LNCAP (cell line): Measurements from ENCODE around the gene SCARB2.

Experiments used
- TF ChIP-seq, protein P1 (sequence below): fragments of 450-650 bp; IDR thresholded peaks from 2 replicates; pipeline ENCODE4 v1.5.1; 2017; ENCODE audit warnings: mild to moderate bottlenecking

SCARB2 gene

DNA sequence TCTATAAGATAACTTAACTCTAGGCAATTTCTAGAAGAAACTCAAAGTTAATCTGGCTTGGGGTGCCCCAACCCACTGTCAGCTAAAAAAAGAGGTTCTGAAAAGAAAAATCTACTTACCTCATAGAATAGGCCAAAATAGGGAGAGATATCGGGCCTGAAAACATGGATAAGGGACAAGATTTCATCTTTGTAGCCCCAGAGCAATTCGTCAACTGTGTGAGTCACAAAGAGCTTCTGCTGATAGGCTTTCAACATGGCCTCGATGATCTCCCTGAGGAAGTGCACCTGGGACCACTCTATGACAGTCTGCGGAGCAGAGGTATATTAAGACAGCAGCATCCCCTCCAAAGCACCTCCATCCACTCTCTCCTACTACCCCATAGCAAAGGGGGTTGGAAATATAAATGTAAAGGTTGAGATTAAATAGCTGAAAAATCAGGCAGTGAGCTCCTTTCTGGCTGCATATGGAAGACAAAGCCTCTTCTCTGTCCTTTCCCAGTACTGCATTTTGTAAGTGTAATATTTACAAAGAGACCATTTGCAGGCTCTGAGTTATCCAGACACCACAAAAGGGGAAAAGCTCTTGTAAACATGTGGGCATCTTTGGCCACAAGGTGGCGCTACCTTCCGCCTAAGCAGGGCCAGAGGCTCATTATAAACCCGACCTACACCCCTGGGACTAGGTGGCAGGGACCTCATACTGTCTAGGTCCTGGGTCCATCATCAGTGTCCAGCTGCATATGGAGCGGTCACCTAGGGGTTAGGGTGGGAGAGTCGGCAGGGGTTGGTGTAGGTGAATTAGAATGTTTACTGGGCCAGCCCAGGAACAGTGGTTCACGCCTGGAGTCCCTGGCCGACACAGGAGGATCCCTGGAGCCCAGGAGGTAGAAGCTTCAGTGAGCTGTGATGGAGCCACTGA, 34.0 kb downstream of the SCARB2 start:
- TF ChIP-seq, protein P1, sequence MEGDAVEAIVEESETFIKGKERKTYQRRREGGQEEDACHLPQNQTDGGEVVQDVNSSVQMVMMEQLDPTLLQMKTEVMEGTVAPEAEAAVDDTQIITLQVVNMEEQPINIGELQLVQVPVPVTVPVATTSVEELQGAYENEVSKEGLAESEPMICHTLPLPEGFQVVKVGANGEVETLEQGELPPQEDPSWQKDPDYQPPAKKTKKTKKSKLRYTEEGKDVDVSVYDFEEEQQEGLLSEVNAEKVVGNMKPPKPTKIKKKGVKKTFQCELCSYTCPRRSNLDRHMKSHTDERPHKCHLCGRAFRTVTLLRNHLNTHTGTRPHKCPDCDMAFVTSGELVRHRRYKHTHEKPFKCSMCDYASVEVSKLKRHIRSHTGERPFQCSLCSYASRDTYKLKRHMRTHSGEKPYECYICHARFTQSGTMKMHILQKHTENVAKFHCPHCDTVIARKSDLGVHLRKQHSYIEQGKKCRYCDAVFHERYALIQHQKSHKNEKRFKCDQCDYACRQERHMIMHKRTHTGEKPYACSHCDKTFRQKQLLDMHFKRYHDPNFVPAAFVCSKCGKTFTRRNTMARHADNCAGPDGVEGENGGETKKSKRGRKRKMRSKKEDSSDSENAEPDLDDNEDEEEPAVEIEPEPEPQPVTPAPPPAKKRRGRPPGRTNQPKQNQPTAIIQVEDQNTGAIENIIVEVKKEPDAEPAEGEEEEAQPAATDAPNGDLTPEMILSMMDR, result peak; percentile 86

GRCh38 chr4:76178296-76178695, 35.3 kb downstream of the SCARB2 start:
- TF ChIP-seq, protein P1, result no peak

DNA sequence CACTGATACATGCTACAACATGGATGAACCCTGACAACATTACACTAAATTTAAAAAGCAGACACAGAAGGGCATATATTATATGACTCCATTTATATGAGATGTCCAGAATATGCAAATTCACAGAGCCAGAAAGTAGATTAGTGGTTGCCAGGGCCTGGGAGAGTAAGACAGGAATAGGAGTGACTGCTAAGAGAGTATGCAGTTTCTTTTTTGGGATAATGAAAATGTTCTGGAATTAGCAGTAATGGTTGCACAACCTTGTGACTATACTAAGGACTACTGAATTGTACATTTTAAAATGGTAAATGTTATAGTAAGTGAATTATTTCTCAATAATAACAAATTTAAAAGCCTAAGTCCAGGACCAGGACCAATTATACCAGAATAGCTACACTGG, 35.9 kb downstream of the SCARB2 start:
- TF ChIP-seq, protein P1, result no peak

- TF ChIP-seq, protein P1, result no peak
These were observed 38.3 kb downstream of the SCARB2 start for GRCh38 chr4:76175336-76175735.

DNA sequence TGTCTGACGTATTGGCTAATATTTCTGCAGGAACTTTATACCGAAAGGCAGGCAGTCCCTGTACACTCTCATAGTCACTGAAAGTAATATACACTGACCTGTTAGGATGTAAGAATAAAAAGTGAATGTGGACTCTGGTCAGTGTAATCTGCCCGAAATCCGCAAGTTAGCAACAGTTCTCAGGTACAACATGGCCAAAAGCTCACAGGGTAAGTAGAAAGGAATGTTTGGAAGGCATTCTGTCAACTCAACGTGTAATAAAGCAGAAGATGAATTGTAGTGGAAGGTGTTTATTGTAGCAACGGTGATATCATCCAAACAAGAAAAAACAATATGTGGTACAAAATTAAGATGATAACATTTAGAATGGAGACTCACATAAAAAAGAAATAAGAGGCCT, 39.4 kb downstream of the SCARB2 start:
- TF ChIP-seq, protein P1, result no peak

GRCh38 chr4:76168688-76169087, 44.9 kb downstream of the SCARB2 start:
- TF ChIP-seq, protein P1, result no peak

- TF ChIP-seq, protein P1, result no peak
These were observed 47.1 kb downstream of the SCARB2 start for GRCh38 chr4:76166480-76166879.
